ENCODE results near the gene HDGF. TPM values are rescaled to one million over a fixed set of nuclear protein-coding genes. Genes with fewer than 3 reads are reported as not detected.

HDGF gene
- total and polyA plus RNA-seq, 2 of the 8 experiments (the other 6 are each of a cell fraction or from before 2014, with no cell fraction given): 145 to 391 TPM

- Histone ChIP-seq H3K14ac (ENCODE audit: insufficient read length) (no peak overlapping the region), H3K23me2 (ENCODE audit: low read depth, low read length) (peaks cover 8% of the 10 kb centered on the region), H2BK20ac (ENCODE audit: low read length) (no peak overlapping the region), H2BK15ac (ENCODE audit: low read length) (no peak overlapping the region), H4K8ac (ENCODE audit: extremely low read depth, insufficient read depth, low read length) (peak overlapping the region; percentile 53; the same call in 1 of the 2 replicates), H4K91ac (replicated peaks; ENCODE audit: insufficient read length, low read length) (no peak overlapping the region), H3K9me3 (ENCODE audit: insufficient read depth in 2 of 2, low read depth in 1 of 2, low read length in 1 of 2) (no peaks in the 10 kb centered on the region), H3K4ac (replicated peaks; ENCODE audit: insufficient read length, low read depth, low read length) (no peak overlapping the region), H2BK12ac (ENCODE audit: low read depth, low read length) (no peak overlapping the region), H3K79me2 (ENCODE audit: control insufficient read depth in 1 of 2, insufficient read depth in 2 of 2, low read length in 2 of 2) (peaks cover 22 to 75% of the 10 kb centered on the region in 2 experiments), H3K4me3 (ENCODE audit: extremely low read depth in 1 of 4, insufficient read depth in 2 of 4, low read depth in 3 of 4, low read length in 4 of 4) (peak overlapping the region in 3 of 4 experiments; percentile 24 to 92 (median 43); a peak in 6 of 8 replicates), H3K79me1 (ENCODE audit: low read depth, low read length) (peaks cover 6% of the 10 kb centered on the region), H3K27ac (ENCODE audit: low read depth, low read length) (no peak overlapping the region), H3K23ac (ENCODE audit: insufficient read length) (no peak overlapping the region), H2BK120ac (replicated peaks; ENCODE audit: low read depth, low read length) (no peak overlapping the region), H3K4me2 (ENCODE audit: insufficient read depth in 1 of 2, low read depth in 2 of 2, low read length in 2 of 2) (peak overlapping the region; percentile 65 to 97), H2AK5ac (ENCODE audit: low read depth, low read length) (no peak overlapping the region), H2AFZ (ENCODE audit: low read length) (no peak overlapping the region), H4K5ac (ENCODE audit: insufficient read length, low read depth, low read length) (no peak overlapping the region), H3K56ac (replicated peaks; ENCODE audit: insufficient read length, low read depth, low read length) (no peak overlapping the region), H3K36me3 (ENCODE audit: control insufficient read depth in 2 of 4, insufficient read depth in 4 of 4, low read length in 3 of 4) (peaks cover 16 to 31% (median 30%) of the 10 kb centered on the region in 4 experiments), H3K27me3 (replicated peaks in 1 of 4; ENCODE audit: control insufficient read depth in 3 of 4, extremely low read depth in 1 of 4, insufficient read depth in 3 of 4, low read length in 3 of 4) (no peaks in the 10 kb centered on the region), H4K20me1 (replicated peaks in 1 of 2; ENCODE audit: control insufficient read depth in 1 of 2, insufficient read depth in 2 of 2, low read length in 2 of 2) (peaks cover 22 to 34% of the 10 kb centered on the region in 2 experiments), H3K4me1 (replicated peaks in 1 of 4; ENCODE audit: control insufficient read depth in 3 of 4, insufficient read depth in 4 of 4, low read length in 3 of 4) (peaks cover 0 to 23% (median 18%) of the 10 kb centered on the region in 4 experiments; a peak in 6 of 7 replicates), H3K18ac (ENCODE audit: extremely low read depth, low read length) (no peak overlapping the region), H3K9ac (replicated peaks in 1 of 4; ENCODE audit: extremely low read depth in 1 of 4, low read depth in 3 of 4, low read length in 3 of 4) (no peak overlapping the region), H2BK5ac (ENCODE audit: low read depth, low read length) (no peak overlapping the region)
- CTCF ChIA-PET (ENCODE audit: partially characterized antibody): interaction anchor here (0.6 to 65.2 kb wide), 60 partner anchors 10 to 226 kb away, joined by 3 to 4284 read pairs (median 7); partner anchors contain the start of genes CRABP2, GPATCH4, HAPLN2 and HDGF
- peak in 1 of 2 experiments; percentile 88 for DNase-seq (ENCODE audit: low read depth in 1 of 2, low spot score in 2 of 2)
- POLR2A ChIA-PET (ENCODE audit: partially characterized antibody): interaction anchor here (0.7 to 13.3 kb wide), 16 partner anchors 9 to 198 kb away, joined by 3 to 214 read pairs (median 11); partner anchors contain the start of genes CRABP2, HDGF, MRPL24 and NES
- no peak for FAIRE-seq
- 26% methylated on average over 18 of the region's 18 CpGs; no CpG with 5 or more reads in 1 of the 2 experiments for WGBS, 2 experiments (ENCODE audit: extremely low coverage in 1 of 2, insufficient coverage in 1 of 2, insufficient read length in 1 of 2, insufficient replicate concordance in 2 of 2, low coverage in 1 of 2, low lambda C conversion rate in 2 of 2, missing lambda C conversion rate in 1 of 2)
- peak; percentile 45; the same call in 1 of the 2 replicates for TF ChIP-seq CREB1 (IDR thresholded peaks at IDR 0.05)
- no peak for TF ChIP-seq SUZ12 (IDR thresholded peaks at IDR 0.05; ENCODE audit: low read length)
- no peak; the same call in 1 of the 2 replicates for TF ChIP-seq JUND (IDR thresholded peaks at IDR 0.05; ENCODE audit: low read length)
- TF ChIP-seq, protein P1, sequence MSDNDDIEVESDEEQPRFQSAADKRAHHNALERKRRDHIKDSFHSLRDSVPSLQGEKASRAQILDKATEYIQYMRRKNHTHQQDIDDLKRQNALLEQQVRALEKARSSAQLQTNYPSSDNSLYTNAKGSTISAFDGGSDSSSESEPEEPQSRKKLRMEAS (IDR thresholded peaks at IDR 0.05): peak; percentile 60; the same call in 1 of the 2 replicates
- no peak for TF ChIP-seq TAF7 (optimal IDR thresholded peaks at IDR 0.05; ENCODE audit: borderline replicate concordance, low read depth, low read length)
- TF ChIP-seq, protein P2, sequence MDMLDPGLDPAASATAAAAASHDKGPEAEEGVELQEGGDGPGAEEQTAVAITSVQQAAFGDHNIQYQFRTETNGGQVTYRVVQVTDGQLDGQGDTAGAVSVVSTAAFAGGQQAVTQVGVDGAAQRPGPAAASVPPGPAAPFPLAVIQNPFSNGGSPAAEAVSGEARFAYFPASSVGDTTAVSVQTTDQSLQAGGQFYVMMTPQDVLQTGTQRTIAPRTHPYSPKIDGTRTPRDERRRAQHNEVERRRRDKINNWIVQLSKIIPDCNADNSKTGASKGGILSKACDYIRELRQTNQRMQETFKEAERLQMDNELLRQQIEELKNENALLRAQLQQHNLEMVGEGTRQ (IDR thresholded peaks at IDR 0.05; ENCODE audit: low read length): no peak
- TF ChIP-seq BCL11A (IDR thresholded peaks at IDR 0.05; ENCODE audit: low read depth in 2 of 2, low read length in 2 of 2): no peak
- no peak for TF ChIP-seq NRF1 (IDR thresholded peaks at IDR 0.05; ENCODE audit: low read depth, low read length)
- peak; percentile 81 for TF ChIP-seq SAP30 (IDR thresholded peaks at IDR 0.05; ENCODE audit: insufficient read depth, insufficient replicate concordance, low read length)
- TF ChIP-seq SIN3A (conservative IDR thresholded peaks at IDR 0.05 in 1 of 2, IDR thresholded peaks at IDR 0.05 in 1 of 2; ENCODE audit: low read depth in 1 of 2, low read length in 2 of 2): peak in 1 of 2 experiments; percentile 84; a peak in 2 of 4 replicates
These were observed 25.7 kb downstream of the HDGF start for GRCh38 chr1:156725683-156726280.

Measured in H1 (cell line).